IPS-11a (cell line): ENCODE measurements around the gene LAMTOR4.
A peak's percentile ranks its signal among the peaks of the same experiment; 100 is the strongest.
"Not testable (repeated sequence)": the region's sequence is repeated elsewhere in the genome, so short reads cannot be mapped to it uniquely, and the experiment has no call there.

Experiments used
- H3K4me3 ChIP-seq: one replicate; pipeline ENCODE4 v1.5.1; 2013; ENCODE audit warnings: low read depth, low read length, control low read depth

The LAMTOR4 gene

GRCh38 chr7:100169147-100169850 lies 20.6 kb downstream of the LAMTOR4 start:
- no peak overlapping the region for H3K4me3 ChIP-seq

- H3K4me3 ChIP-seq, result no peak overlapping the region
These were observed 21.6 kb downstream of the LAMTOR4 start for GRCh38 chr7:100170101-100170897.

GRCh38 chr7:100171087-100171681 lies 22.5 kb downstream of the LAMTOR4 start:
- peak overlapping the region; percentile 37 for H3K4me3 ChIP-seq

GRCh38 chr7:100171840-100172239 lies 23.1 kb downstream of the LAMTOR4 start:
- H3K4me3 ChIP-seq, result peak overlapping the region; percentile 27

- no peak overlapping the region for H3K4me3 ChIP-seq
These were observed 25.2 kb downstream of the LAMTOR4 start for GRCh38 chr7:100173806-100174495.

GRCh38 chr7:100174582-100174981 lies 25.9 kb downstream of the LAMTOR4 start:
- no peak overlapping the region for H3K4me3 ChIP-seq

- no peak overlapping the region for H3K4me3 ChIP-seq
These were observed 26.7 kb downstream of the LAMTOR4 start for GRCh38 chr7:100175296-100175935.

- H3K4me3 ChIP-seq, result peak overlapping the region; percentile 83
These were observed 27.7 kb downstream of the LAMTOR4 start for GRCh38 chr7:100176096-100177044.

- H3K4me3 ChIP-seq, result peak within 1 kb of the TSS; percentile 83
These were observed 28.6 kb downstream of the LAMTOR4 start, which contains the start of the genes GPC2 and STAG3 for GRCh38 chr7:100177045-100178001. Gene GPC2 (minus strand): TSS chr7:100177381. CDS start chr7:100177199, 182 bp downstream. Gene STAG3 (plus strand): TSS chr7:100177918. CDS start chr7:100180557, 2,639 bp downstream.

- H3K4me3 ChIP-seq, result not testable (repeated sequence)
These were observed 31.4 kb downstream of the LAMTOR4 start for GRCh38 chr7:100180084-100180483.

- not testable (repeated sequence) for H3K4me3 ChIP-seq
These were observed 33.9 kb downstream of the LAMTOR4 start for GRCh38 chr7:100182616-100183015.

- not testable (repeated sequence) for H3K4me3 ChIP-seq
These were observed 34.4 kb downstream of the LAMTOR4 start for GRCh38 chr7:100183090-100183489.

GRCh38 chr7:100185726-100186125 lies 37.0 kb downstream of the LAMTOR4 start:
- H3K4me3 ChIP-seq, result no peak overlapping the region

- no peak overlapping the region for H3K4me3 ChIP-seq
These were observed 40.3 kb downstream of the LAMTOR4 start for GRCh38 chr7:100189061-100189460.

- no peak overlapping the region for H3K4me3 ChIP-seq
These were observed 41.5 kb downstream of the LAMTOR4 start for GRCh38 chr7:100190048-100190711.

- H3K4me3 ChIP-seq, result no peak overlapping the region
These were observed 43.1 kb downstream of the LAMTOR4 start for GRCh38 chr7:100191775-100192174.

- not testable (repeated sequence) for H3K4me3 ChIP-seq
These were observed 43.7 kb downstream of the LAMTOR4 start for GRCh38 chr7:100192281-100192862.
